K562 (cell line): Measurements from ENCODE around the gene HSD3B7. TPM values are rescaled to one million over a fixed set of nuclear protein-coding genes. Genes with fewer than 3 reads are reported as not detected.
A peak's percentile ranks its signal among the peaks of the same experiment; 100 is the strongest.

Experiments used
- BRCA1 ChIP-seq, 2 experiments: fragments of 450-650 bp in 1 of 2; sonication (generic) in 1 of 2; formaldehyde crosslinking in 1 of 2; IDR thresholded peaks; 2 replicates each; pipeline versions ENCODE4 v1.5.0 to v1.6.1; 2017 to 2020; ENCODE audit warnings: mild to moderate bottlenecking in 1 of 2, missing genetic modification reagents in 1 of 2
- BRF1 ChIP-seq: IDR thresholded peaks from 3 replicates; pipeline ENCODE4 v1.6.1; 2011; ENCODE audit warnings: borderline replicate concordance, mild to moderate bottlenecking; ENCODE audit not compliant: insufficient read length; ENCODE audit errors: extremely low read depth
- CEBPG ChIP-seq, 3 experiments: fragments of 200-800 bp in 1 of 3; sonication (Bioruptor generic) in 1 of 3; sonication (generic) in 1 of 3; formaldehyde crosslinking in 1 of 3; IDR thresholded peaks in 2 of 3; conservative IDR thresholded peaks in 1 of 3; 2 replicates each; pipeline versions ENCODE4 v1.6.1 to v1.8.0; 2016 to 2022; ENCODE audit warnings: missing compliant biosample characterization in 2 of 3, missing genetic modification characterization in 2 of 3, mild to moderate bottlenecking in 1 of 3, missing genetic modification reagents in 1 of 3
- CREM ChIP-seq: IDR thresholded peaks from 2 replicates; pipeline ENCODE4 v1.6.1; 2014; ENCODE audit warnings: antibody characterized with exemption, low read depth
- ESRRB ChIP-seq: fragments of 250-450 bp; sonication (Bioruptor Pico); IDR thresholded peaks from 2 replicates; pipeline ENCODE4 v1.5.0; 2020; ENCODE audit warnings: mild to moderate bottlenecking, moderate library complexity, borderline replicate concordance
- EWSR1 ChIP-seq: fragments of 450-650 bp; IDR thresholded peaks from 2 replicates; pipeline ENCODE4 v1.6.1; 2018; ENCODE audit warnings: borderline replicate concordance, mild to moderate bottlenecking, low read depth, moderate library complexity; ENCODE audit not compliant: partially characterized antibody
- FOXP1 ChIP-seq: sonication (generic); formaldehyde crosslinking; IDR thresholded peaks from 2 replicates; pipeline ENCODE4 v1.8.0; 2022; ENCODE audit warnings: mild to moderate bottlenecking, missing genetic modification reagents
- GATAD2B ChIP-seq: fragments of 450-650 bp; IDR thresholded peaks from 2 replicates; pipeline ENCODE4 v1.6.1; 2017; ENCODE audit warnings: mild to moderate bottlenecking, borderline replicate concordance
- HDGF ChIP-seq: fragments of 450-650 bp; IDR thresholded peaks from 2 replicates; pipeline ENCODE4 v1.6.1; 2016
- HMG20B ChIP-seq: fragments of 250-450 bp; sonication (Bioruptor Pico); IDR thresholded peaks from 2 replicates; pipeline ENCODE4 v1.5.0; 2021; ENCODE audit warnings: mild to moderate bottlenecking
- HNRNPLL ChIP-seq: fragments of 200-400 bp; formaldehyde crosslinking; IDR thresholded peaks from 2 replicates; pipeline ENCODE4 v1.6.1; 2017; ENCODE audit warnings: low read length, low read depth, mild to moderate bottlenecking; ENCODE audit not compliant: poor library complexity, severe bottlenecking
- KDM1A ChIP-seq, 2 experiments: fragments of 450-650 bp; IDR thresholded peaks; 2 replicates each; pipeline ENCODE4 v1.6.1; 2016; ENCODE audit warnings: mild to moderate bottlenecking in 2 of 2
- MTA1 ChIP-seq: fragments of 450-650 bp; IDR thresholded peaks from 2 replicates; pipeline ENCODE4 v1.6.1; 2017; ENCODE audit warnings: borderline replicate concordance
- NR4A1 ChIP-seq, 2 experiments: fragments of 250-450 bp in 1 of 2; fragments of 450-650 bp in 1 of 2; sonication (Bioruptor Pico) in 1 of 2; IDR thresholded peaks; 2 replicates each; pipeline versions ENCODE4 v1.4.0 to v1.6.1; 2016 to 2020; ENCODE audit warnings: mild to moderate bottlenecking in 2 of 2, missing compliant biosample characterization in 1 of 2, missing genetic modification characterization in 1 of 2, moderate library complexity in 1 of 2
- PATZ1 ChIP-seq: fragments of 250-450 bp; sonication (Bioruptor Pico); IDR thresholded peaks from 2 replicates; pipeline ENCODE4 v1.5.0; 2020; ENCODE audit warnings: mild to moderate bottlenecking, borderline replicate concordance
- PTTG1 ChIP-seq: fragments of 450-650 bp; IDR thresholded peaks from 2 replicates; pipeline ENCODE4 v1.6.1; 2016; ENCODE audit warnings: low read depth, mild to moderate bottlenecking, missing genetic modification characterization, missing compliant biosample characterization
- RFX1 ChIP-seq: fragments of 450-650 bp; IDR thresholded peaks from 2 replicates; pipeline ENCODE4 v1.6.1; 2016; ENCODE audit warnings: mild to moderate bottlenecking, moderate library complexity
- RHOXF2B ChIP-seq: fragments of 250-450 bp; sonication (Bioruptor Pico); conservative IDR thresholded peaks from 2 replicates; pipeline ENCODE4 v1.5.1; 2021
- SMARCE1 ChIP-seq: fragments of 450-650 bp; IDR thresholded peaks from 2 replicates; pipeline ENCODE4 v1.7.1; 2016; ENCODE audit warnings: mild to moderate bottlenecking
- SRSF9 ChIP-seq: fragments of 200-400 bp; formaldehyde crosslinking; IDR thresholded peaks from 2 replicates; pipeline ENCODE4 v1.6.1; 2017; ENCODE audit warnings: low read depth, low read length, borderline replicate concordance
- TEAD2 ChIP-seq: fragments of 450-650 bp; IDR thresholded peaks from 2 replicates; pipeline ENCODE4 v1.6.1; 2016; ENCODE audit warnings: missing genetic modification characterization, control low read depth, missing compliant biosample characterization
- ZFP36 ChIP-seq: fragments of 150-350 bp; IDR thresholded peaks from 2 replicates; pipeline ENCODE4 v1.6.1; 2018; ENCODE audit warnings: low read length, low read depth; ENCODE audit not compliant: partially characterized antibody
- ZNF57 ChIP-seq: fragments of 450-650 bp; formaldehyde crosslinking; IDR thresholded peaks from 2 replicates; pipeline ENCODE4 v1.4.0; 2020; ENCODE audit warnings: mild to moderate bottlenecking, moderate library complexity
- ZSCAN29 ChIP-seq: fragments of 450-650 bp; IDR thresholded peaks from 2 replicates; pipeline ENCODE4 v1.6.1; 2017
- polyA plus RNA-seq, 8 experiments: library from polyadenylated mRNA; depleted of rRNA in 4 of 8; stranded (reverse) in 5 of 8; unstranded in 3 of 8; fragments of >200 nt; fragmentation: Nextera tagmentation in 2 of 8; fragmentation: Illumina TruSeq in 1 of 8; extraction: Ambion mirVana in 2 of 8; extraction: Trizol in 1 of 8; gene quantifications; 2 replicates each; pipeline versions ENCODE4 v1.2.1 to v1.2.3, GENCODE V29; 2011 to 2014; ENCODE audit warnings: inconsistent platforms in 1 of 8, missing spikeins in 1 of 8
- total RNA-seq, 7 experiments: library from RNA; depleted of rRNA in 6 of 7; stranded (reverse); fragments of >200 nt in 6 of 7; fragmentation: Illumina TruSeq in 2 of 7; extraction: Trizol in 2 of 7; gene quantifications; 2 replicates each; pipeline versions ENCODE4 v1.2.1 to v1.2.3, GENCODE V29; 2011 to 2021; ENCODE audit warnings: low replicate concordance in 1 of 7
- TF ChIP-seq, protein P1 (sequence below): sonication (generic); formaldehyde crosslinking; IDR thresholded peaks from 2 replicates; pipeline ENCODE4 v1.8.0; 2022; ENCODE audit warnings: missing genetic modification reagents, mild to moderate bottlenecking, borderline replicate concordance

HSD3B7 gene
- total and polyA plus RNA-seq, 9 of the 15 experiments (the other 6 are each of a cell fraction or from before 2014, with no cell fraction given) = 5.4 to 49.1 (median 23.0) TPM

GRCh38 chr16:30949650-30950515 is 35.1 kb upstream of the HSD3B7 start (continued):
- no peak for TF ChIP-seq HNRNPLL
- 0 out of 2 replicates have a peak, but pooled peaks have one; percentile 26 for TF ChIP-seq GATAD2B
- no peak for TF ChIP-seq EWSR1
- TF ChIP-seq RFX1 = no peak
- TF ChIP-seq CEBPG (CRISPR knock-in tag; IDR thresholded peaks at IDR 0.05) = no peak
- TF ChIP-seq CEBPG (tag; conservative IDR thresholded peaks at IDR 0.05 in 1 of 2, IDR thresholded peaks at IDR 0.05 in 1 of 2) = peak in 1 of 2 experiments; percentile 69; a peak in 2 of 4 replicates
- TF ChIP-seq BRCA1 (IDR thresholded peaks at IDR 0.05) = no peak
- no peak for TF ChIP-seq BRCA1 (CRISPR knock-in tag; IDR thresholded peaks at IDR 0.05)
- no peak for TF ChIP-seq RHOXF2B (CRISPR knock-in tag)
- TF ChIP-seq BRF1 = no peak
- TF ChIP-seq HDGF = no peak
- no peak for TF ChIP-seq FOXP1
- no peak for TF ChIP-seq TEAD2 (tag)
- TF ChIP-seq SMARCE1 = peak; percentile 80
- no peak for TF ChIP-seq ZNF57 (CRISPR knock-in tag)
- TF ChIP-seq KDM1A (IDR thresholded peaks at IDR 0.05) = peak; percentile 22 to 33; a peak in 2 of 4 replicates
- TF ChIP-seq MTA1 = peak; percentile 63; the same call in 1 of the 2 replicates
- TF ChIP-seq, protein P1, sequence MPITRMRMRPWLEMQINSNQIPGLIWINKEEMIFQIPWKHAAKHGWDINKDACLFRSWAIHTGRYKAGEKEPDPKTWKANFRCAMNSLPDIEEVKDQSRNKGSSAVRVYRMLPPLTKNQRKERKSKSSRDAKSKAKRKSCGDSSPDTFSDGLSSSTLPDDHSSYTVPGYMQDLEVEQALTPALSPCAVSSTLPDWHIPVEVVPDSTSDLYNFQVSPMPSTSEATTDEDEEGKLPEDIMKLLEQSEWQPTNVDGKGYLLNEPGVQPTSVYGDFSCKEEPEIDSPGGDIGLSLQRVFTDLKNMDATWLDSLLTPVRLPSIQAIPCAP = no peak
- TF ChIP-seq PTTG1 (tag) = no peak
- TF ChIP-seq HMG20B (CRISPR knock-in tag) = no peak
- no peak for TF ChIP-seq ZSCAN29
- TF ChIP-seq SRSF9 = no peak
- no peak for TF ChIP-seq PATZ1 (CRISPR knock-in tag)
- no peak for TF ChIP-seq ESRRB (CRISPR knock-in tag)
- no peak for TF ChIP-seq ZFP36
- TF ChIP-seq CREM = peak; percentile 56; the same call in 1 of the 2 replicates
- TF ChIP-seq NR4A1 (CRISPR knock-in tag; IDR thresholded peaks at IDR 0.05) = no peak
- TF ChIP-seq NR4A1 (tag; IDR thresholded peaks at IDR 0.05) = peak; percentile 83; the same call in 1 of the 2 replicates
